ENCODE results near the gene RPL7L1.
"Not testable (repeated sequence)": the region's sequence is repeated elsewhere in the genome, so short reads cannot be mapped to it uniquely, and the experiment has no call there.

The RPL7L1 gene

DNA sequence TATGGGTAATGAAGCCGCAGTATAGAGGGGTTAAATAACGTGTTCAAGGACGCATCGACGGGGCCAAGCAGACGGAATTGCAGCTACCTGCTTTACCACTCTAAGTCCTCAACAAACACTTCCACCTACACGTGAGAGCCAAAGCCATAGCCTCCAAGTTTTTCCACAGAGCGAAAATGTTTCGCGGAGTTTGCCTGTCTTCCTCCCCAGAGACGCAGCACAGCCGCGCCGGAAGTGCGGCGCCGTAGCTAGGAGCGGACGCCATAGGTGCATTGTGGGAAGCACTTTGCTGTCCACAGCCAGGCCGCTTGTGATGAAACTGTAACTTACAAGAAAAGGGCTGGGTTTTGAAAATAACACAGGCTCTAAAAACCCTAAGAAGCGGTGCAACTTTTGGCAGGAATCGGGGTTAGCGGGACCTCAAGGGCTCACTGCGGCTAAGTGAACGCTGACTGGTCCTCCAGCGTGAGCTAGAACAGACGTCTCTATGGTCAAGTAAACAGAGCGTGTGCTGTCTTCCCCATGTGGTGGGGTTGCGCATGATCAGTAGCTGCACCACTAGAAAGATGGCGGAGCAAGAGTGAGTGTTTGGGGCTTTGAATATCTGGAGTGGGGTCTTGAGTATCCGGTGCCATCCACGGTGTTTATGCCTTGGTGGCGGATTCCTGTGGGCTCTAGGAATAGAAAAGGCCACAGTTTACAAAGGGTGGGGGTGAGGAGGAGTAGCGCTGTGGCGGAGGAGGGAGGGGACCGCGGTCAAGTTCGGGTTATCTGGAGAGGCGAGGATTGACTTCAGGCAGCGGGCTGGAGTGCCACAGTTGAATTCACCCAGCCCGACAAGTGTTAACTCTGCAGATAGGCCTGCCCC, at the start of gene RPL7L1:
Gene RPL7L1 (plus strand): TSS at position 245 of the 868 bp plus-strand sequence. CDS start 295 bp downstream, at position 540.
- peak; percentile 35 for DNase-seq (ENCODE audit: low spot score)

DNA sequence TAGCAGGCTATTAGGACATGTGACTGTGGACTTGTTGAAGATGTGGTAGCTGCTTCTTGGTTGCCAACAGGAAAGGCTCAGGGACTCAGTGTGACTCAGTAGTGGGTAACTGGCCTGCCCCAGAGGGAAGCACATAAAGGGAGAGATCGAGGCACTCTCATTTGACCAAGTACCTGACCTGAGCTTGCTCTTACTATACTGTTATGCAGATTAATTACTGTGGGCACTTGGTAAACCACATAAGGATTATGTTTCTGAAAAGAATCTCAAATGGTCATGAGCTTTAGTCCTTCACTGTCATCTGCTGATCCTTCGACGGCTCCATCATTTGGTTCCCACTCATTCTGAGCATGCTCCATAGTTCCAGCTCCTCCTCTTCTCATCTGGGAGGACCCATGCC, 48.2 kb upstream of the RPL7L1 start:
- no peak for DNase-seq (ENCODE audit: low spot score)

- DNase-seq (ENCODE audit: low spot score), result no peak
Measured at GRCh38 chr6:42834056-42834455, 45.4 kb upstream of the RPL7L1 start.

DNA sequence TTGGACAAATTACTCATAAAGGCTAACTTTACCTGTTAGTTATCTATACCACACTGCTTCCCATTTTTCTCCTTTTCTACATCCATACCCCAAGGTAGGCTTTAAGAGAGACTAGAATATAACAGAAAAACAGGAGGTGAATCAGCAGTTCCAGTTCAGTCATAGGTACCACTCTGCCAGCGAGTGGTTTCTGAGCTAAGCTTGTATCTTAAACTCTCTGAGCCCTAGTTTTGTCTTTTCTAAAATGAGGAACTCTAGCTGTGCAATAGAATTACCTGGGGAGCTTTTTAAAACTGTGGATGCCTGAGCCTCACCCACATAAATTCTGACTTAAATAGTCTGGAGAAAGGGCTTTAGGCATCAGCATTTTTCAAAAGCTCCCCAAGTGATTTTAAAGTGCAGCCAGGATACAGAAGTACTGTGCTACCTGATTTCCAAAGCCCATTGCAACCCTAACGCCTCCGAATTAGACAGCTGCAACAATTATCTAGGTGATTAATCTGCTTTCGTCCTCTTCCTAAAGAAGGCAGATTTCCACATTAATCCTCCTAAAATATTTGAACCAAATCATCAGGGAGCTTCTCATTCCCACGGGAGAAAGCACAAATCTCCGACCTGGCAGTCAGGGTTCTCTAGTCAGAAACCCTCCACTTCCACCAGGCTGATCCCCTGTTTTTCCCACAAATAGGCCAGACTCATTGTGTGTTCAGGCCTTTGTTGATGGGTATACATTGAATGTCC, 37.4 kb upstream of the RPL7L1 start:
- no peak for DNase-seq (ENCODE audit: low spot score)

DNA sequence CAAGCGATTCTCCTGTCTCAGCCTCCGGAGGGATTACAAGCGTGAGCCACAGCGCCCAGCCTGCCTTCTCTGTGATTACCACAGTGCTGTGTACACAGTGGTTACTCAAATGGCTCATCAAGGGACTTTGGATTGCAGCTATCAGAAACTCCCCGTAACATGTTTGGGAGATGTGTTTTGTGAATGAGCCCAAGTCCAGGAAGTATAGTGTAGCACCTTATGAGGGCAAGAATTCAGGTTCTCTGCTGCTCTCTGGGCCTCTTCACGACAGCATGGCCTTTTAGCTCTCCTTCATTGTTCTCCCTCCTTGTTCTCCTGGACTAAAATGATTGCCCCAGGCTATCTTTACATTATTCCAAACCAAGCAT, 34.1 kb upstream of the RPL7L1 start:
- DNase-seq (ENCODE audit: low spot score), result peak; percentile 36

DNA sequence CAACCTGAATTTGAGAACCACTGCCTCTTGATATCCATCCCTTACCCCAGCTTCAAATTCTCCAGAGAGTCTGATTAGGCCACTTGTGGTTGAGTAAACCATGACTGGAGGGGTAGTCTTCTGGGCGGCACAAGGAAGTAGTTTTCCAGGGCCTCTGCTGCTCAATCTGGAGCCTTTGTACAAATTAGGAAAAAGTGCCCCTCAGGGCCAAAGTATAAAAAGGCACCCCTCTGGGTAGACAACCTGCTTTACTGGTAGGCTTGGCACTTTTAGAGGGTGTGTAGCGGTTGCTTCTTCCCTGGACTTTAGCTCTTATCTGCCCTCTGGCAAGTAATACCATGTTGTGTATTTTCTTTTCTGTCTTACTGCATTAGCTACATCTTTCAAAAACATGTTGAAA, 32.9 kb upstream of the RPL7L1 start:
- DNase-seq (ENCODE audit: low spot score), result no peak

GRCh38 chr6:42848700-42849099, 30.7 kb upstream of the RPL7L1 start:
- no peak for DNase-seq (ENCODE audit: low spot score)

GRCh38 chr6:42851599-42851998, 27.8 kb upstream of the RPL7L1 start:
- no peak for DNase-seq (ENCODE audit: low spot score)

- no peak for DNase-seq (ENCODE audit: low spot score)
Measured at GRCh38 chr6:42860036-42860435, 19.4 kb upstream of the RPL7L1 start.

DNA sequence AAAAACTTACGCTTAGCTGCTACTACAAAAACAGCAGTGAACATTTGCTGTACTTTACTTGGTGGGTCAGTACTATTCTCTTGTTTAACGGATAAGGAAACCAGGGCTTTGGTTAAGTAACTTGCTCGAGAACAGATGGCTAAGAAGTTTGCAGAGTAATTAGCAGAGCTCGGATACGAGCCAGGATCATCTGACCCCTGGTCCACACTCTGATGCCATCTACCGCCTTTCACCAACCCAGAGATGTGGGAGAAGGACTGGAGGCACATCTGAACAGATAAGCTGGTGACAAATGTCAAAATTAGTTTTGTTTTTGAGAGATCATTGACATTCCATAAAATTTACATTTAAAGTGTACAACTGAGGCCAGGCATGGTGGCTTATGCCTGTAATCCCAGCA, 18.9 kb upstream of the RPL7L1 start:
- no peak for DNase-seq (ENCODE audit: low spot score)

DNA sequence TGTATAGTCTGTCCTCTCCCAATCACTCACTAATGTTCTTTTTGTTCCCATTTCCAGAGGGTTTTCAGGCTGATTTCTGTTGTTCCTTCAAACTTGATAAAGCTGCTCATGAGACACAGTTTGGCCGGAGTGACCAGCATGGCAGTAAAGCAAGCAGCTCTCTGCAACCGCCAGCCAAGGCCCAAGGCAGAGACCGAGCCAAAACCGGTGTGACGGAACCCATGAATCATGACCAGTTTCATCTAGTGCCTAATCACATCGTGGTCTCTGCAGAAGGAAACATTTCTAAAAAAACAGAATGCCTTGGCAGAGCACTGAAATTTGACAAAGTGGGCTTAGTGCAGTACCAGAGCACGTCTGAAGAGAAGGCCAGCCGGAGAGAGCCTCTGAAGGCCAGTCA, 14.8 kb upstream of the RPL7L1 start:
- no peak for DNase-seq (ENCODE audit: low spot score)

- no peak for DNase-seq (ENCODE audit: low spot score)
Measured at GRCh38 chr6:42870145-42870936, 9.1 kb upstream of the RPL7L1 start.

DNA sequence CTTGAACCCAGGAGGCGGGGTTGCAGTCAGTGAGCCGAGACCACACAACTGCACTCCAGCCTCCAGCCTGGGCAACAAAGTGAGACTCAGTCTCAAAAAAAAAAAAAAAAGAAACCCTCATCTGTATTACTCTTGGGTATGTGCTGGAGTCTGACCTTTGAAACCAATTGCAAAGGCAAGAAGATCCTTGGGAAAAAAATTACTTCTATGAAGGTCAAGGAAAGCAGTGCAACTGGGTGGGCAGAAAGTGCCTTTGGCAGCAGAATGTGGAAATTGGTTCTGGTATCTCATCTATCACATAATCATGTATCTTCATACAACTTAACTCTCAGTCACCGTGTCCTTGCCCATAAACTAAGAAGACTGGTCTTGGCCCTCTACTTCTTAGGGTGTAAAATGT, 7.7 kb upstream of the RPL7L1 start:
- DNase-seq (ENCODE audit: low spot score), result no peak

DNA sequence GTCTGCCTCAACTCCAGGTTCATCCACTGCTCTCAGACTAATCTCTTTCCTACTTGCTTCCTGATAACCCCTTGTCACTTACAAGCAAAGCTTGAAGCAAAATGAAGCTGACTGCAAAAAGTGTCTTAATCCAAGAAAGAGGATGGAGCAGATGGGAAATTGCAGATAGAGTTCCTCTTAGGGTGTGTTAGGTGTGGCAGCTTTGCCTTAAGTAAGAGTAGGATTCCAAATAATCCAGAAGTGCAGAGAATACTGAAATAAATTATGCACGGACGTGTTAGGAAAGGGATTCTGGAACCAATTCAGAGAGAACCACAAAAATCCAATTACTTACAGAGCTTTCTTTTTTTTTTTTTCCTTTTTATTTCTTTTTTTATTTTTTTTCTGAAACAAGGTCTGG, 6.1 kb upstream of the RPL7L1 start:
- no peak for DNase-seq (ENCODE audit: low spot score)

- DNase-seq (ENCODE audit: low spot score), result no peak
Measured at GRCh38 chr6:42877695-42878094, 1.7 kb upstream of the RPL7L1 start.

GRCh38 chr6:42880240-42880817, 913 bp downstream of the RPL7L1 start:
- not testable (repeated sequence) for DNase-seq (ENCODE audit: low spot score)

GRCh38 chr6:42880871-42881270, 1.5 kb downstream of the RPL7L1 start:
- DNase-seq (ENCODE audit: low spot score), result not testable (repeated sequence)

GRCh38 chr6:42885702-42886101, 6.3 kb downstream of the RPL7L1 start:
- no peak for DNase-seq (ENCODE audit: low spot score)

DNA sequence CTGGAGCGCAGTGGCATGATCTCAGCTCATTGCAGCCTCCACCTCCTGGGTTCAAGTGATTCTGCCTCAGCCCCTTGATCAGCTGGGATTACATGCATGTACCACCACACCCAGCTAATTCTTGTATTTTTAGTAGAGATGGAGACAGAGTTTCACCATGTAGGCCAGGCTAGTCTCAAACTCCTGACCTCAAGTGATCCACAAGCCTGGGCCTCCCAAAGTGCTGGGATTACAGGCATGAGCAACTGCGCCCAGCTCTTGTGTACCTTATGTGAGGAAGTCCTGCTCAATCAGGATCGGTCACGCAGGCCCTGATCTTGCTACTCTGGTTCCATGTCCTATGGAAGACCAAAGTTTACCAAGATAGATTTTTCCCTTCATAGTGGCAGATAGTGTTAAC, 8.8 kb downstream of the RPL7L1 start:
- not testable (repeated sequence) for DNase-seq (ENCODE audit: low spot score)

GRCh38 chr6:42889815-42890214, 10.4 kb downstream of the RPL7L1 start:
- DNase-seq (ENCODE audit: low spot score), result no peak

GRCh38 chr6:42890311-42891198, 11.1 kb downstream of the RPL7L1 start:
- peak; percentile 55 for DNase-seq (ENCODE audit: low spot score)

All from HuH-7.5 (cell line).